Measurements from ENCODE around the gene RNF5. TPM values are rescaled to one million over a fixed set of nuclear protein-coding genes. Genes with fewer than 3 reads are reported as not detected.
"Not testable (repeated sequence)": the region's sequence is repeated elsewhere in the genome, so short reads cannot be mapped to it uniquely, and the experiment has no call there.

The RNF5 gene
- total RNA-seq, 3 donors from 2014 or later: 40.1 to 49.6 (median 47.1) TPM

- H3K9me3 Mint-ChIP-seq: no peaks in the 10 kb centered on the region
- no peak for DNase-seq
- H3K36me3 Mint-ChIP-seq (ENCODE audit: insufficient read depth): peaks cover 13% of the 10 kb centered on the region
- peaks cover 73% of the 10 kb centered on the region for H3K4me1 Mint-ChIP-seq (ENCODE audit: low read depth)
- H3K27me3 Mint-ChIP-seq (ENCODE audit: low read depth): no peaks in the 10 kb centered on the region
- no peak for ATAC-seq
- peak overlapping the region; percentile 92 for H3K4me3 Mint-ChIP-seq
These were observed 1.6 kb upstream of the RNF5 start for GRCh38 chr6:32176476-32177182.

DNA sequence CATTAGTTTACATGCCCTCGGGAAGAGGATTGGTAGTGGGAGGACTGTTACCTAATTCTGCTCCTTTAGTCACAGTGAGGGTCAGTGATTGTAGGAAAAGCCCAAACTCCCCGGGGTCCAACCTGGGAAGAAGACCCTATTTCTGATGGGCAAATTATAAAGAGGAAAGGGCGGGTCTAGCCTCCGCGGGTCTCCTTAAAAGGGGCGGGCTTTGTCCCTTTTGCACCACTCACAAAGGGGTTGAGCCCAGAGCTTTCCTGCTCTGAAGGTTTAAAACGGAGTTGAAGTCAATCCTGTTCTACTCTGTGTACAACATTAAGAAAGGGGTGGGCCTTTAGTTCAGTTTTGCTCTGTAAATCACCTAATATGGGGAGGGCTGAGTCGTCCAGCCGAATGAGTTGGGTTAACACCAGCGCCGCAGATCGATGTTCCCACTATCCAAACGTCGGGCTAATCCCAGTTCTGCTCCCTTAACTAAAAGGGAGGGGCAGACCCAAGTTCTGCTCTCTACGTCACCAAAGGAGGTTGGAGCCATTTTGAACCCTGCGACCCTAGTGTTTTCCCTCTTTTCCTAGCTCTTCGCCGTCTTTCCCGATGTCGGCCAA, 920 bp upstream of the RNF5 start:
- no peak for DNase-seq

DNA sequence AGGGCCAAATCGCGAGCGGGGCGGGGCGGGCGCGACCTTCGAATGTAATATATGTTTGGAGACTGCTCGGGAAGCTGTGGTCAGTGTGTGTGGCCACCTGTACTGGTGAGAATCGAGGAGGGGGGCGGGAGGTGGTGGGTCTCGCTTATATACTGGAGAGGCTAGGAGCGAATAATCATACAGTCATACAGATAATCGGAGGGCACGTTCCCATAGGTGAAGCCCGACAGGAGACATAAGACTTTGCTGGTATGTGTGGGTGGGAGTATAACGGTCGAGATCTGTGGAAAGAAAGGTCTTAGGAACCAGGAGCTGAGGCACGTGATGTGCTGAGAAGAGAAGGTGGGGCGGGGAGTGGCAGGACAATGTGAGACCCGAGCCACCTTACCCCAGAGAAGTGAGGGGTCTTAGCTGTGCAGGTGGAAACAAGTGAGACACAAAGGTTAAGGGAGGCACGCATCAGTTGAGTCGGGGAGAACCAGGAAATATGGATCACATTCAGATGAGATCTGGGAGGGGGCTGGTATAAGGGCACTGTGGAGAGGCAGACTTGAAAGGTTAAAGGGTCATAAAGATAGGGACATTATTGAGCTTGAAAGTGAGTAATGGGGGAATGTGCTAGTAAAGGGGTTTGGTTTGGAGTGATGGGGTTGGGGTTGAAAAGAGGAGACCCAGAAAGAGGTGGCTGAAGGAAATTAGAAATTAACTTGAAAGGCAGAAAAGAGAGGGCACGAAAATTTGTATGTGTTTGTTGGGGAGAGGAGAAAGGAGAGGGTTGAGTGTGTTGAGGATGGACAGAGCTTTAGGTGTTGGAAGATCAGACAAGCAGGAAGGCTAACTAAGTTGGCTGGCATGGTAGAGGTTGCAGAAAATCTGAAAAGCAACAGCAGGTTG, 589 bp downstream of the RNF5 start:
- Mint-ChIP-seq H3K36me3 (ENCODE audit: insufficient read depth) (peaks cover 15% of the 10 kb centered on the region), H3K4me1 (ENCODE audit: low read depth) (peaks cover 67% of the 10 kb centered on the region), H3K27me3 (ENCODE audit: low read depth) (no peaks in the 10 kb centered on the region), H3K4me3 (peak overlapping the region; percentile 92), H3K9me3 (no peaks in the 10 kb centered on the region)
- no peak for DNase-seq
- ATAC-seq: no peak

More for the DNA sequence above, 920 bp upstream of the RNF5 start:
- no peaks in the 10 kb centered on the region for H3K9me3 Mint-ChIP-seq
- H3K4me3 Mint-ChIP-seq: peak overlapping the region; percentile 92
- peaks cover 73% of the 10 kb centered on the region for H3K4me1 Mint-ChIP-seq (ENCODE audit: low read depth)
- no peaks in the 10 kb centered on the region for H3K27me3 Mint-ChIP-seq (ENCODE audit: low read depth)
- H3K36me3 Mint-ChIP-seq (ENCODE audit: insufficient read depth): peaks cover 13% of the 10 kb centered on the region
- peak in 1 of 2 donors; percentile 0 for ATAC-seq

DNA sequence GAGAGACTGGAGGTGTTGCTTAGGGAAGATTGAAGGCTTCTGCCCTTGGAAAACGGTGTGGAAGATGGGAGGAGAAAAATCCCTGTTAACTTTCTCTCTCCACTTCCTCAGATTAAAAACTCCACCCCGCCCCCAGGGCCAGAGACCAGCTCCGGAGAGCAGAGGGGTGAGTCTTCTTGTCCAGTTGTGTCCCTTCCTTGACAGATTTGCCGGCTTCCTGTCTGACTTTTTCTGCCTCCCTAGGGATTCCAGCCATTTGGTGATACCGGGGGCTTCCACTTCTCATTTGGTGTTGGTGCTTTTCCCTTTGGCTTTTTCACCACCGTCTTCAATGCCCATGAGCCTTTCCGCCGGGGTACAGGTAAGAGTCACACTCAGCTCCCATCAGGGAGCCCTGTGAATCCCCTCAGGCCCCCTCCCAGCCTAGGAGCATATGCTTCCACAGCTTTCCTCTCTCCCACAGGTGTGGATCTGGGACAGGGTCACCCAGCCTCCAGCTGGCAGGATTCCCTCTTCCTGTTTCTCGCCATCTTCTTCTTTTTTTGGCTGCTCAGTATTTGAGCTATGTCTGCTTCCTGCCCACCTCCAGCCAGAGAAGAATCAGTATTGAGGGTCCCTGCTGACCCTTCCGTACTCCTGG, 1.7 kb downstream of the RNF5 start:
- no peak for ATAC-seq
- H3K27me3 Mint-ChIP-seq (ENCODE audit: low read depth): no peaks in the 10 kb centered on the region
- no peak for DNase-seq
- H3K4me1 Mint-ChIP-seq (ENCODE audit: low read depth): peaks cover 62% of the 10 kb centered on the region
- H3K9me3 Mint-ChIP-seq: no peaks in the 10 kb centered on the region
- peak overlapping the region; percentile 92 for H3K4me3 Mint-ChIP-seq
- peaks cover 15% of the 10 kb centered on the region for H3K36me3 Mint-ChIP-seq (ENCODE audit: insufficient read depth)

GRCh38 chr6:32181148-32181702, 3.0 kb downstream of the RNF5 start:
- no peak for ATAC-seq
- Mint-ChIP-seq H3K4me1 (ENCODE audit: low read depth) (peaks cover 64% of the 10 kb centered on the region), H3K36me3 (ENCODE audit: insufficient read depth) (peaks cover 21% of the 10 kb centered on the region), H3K9me3 (no peaks in the 10 kb centered on the region), H3K4me3 (no peak overlapping the region), H3K27me3 (ENCODE audit: low read depth) (no peaks in the 10 kb centered on the region)
- no peak for DNase-seq

DNA sequence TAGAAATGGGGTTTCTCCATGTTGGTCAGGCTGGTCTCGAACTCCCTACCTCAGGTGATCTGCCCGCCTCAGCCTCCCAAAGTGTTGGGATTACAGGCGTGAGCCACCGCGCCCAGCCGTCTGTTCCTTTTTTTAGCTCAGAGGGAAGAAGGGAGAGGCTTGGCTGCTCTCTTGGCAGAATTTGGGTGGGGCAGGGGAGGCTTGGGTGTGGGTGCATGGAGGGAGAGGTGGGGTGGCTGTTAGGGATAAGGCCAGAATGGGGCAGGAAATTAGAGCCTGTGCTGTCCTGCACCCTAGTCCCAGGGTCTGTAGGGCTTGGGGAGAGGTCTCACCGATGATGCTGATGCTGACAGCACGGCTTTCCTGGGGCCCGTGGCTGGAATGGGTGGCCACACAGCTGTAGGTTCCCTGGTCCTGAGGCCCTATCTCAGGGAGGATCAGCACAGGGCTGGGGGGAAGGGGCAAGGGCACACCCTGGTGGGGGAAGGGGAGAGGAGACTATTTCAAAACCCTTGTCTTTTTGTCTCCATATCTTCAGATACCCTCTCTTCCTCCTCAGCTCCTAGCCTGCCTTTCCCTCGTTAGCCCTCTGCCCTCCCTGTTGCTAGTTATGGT, 3.8 kb downstream of the RNF5 start:
- no peak overlapping the region for H3K4me3 Mint-ChIP-seq
- no peaks in the 10 kb centered on the region for H3K27me3 Mint-ChIP-seq (ENCODE audit: low read depth)
- H3K36me3 Mint-ChIP-seq (ENCODE audit: insufficient read depth): peaks cover 25% of the 10 kb centered on the region
- DNase-seq (no peak), ATAC-seq (no peak)
- peaks cover 64% of the 10 kb centered on the region for H3K4me1 Mint-ChIP-seq (ENCODE audit: low read depth)
- H3K9me3 Mint-ChIP-seq: no peaks in the 10 kb centered on the region

DNA sequence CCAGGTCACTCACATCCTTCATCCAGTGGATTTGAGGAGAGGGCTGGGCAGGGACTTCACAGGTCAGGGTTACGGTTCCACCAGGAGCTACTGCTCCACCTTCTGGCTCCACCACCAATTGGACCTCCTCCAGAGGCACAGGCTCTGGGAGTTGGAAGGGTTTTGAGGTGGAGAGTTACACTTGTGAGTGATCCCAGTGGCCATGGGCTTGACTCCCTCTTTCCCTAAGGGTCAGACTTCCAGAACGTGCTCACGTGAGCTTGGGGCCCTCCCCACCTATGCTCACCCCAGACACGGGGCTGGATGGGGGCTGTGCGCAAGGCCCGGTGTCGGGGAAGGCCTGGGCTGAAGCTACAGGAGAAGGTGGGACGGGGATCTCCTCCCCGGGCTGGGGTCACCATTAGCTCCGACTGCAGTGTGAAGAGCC, 4.4 kb downstream of the RNF5 start:
- no peak for DNase-seq
- H3K4me3 Mint-ChIP-seq: no peak overlapping the region
- H3K4me1 Mint-ChIP-seq (ENCODE audit: low read depth): peaks cover 65% of the 10 kb centered on the region
- H3K27me3 Mint-ChIP-seq (ENCODE audit: low read depth): no peaks in the 10 kb centered on the region
- peaks cover 29% of the 10 kb centered on the region for H3K36me3 Mint-ChIP-seq (ENCODE audit: insufficient read depth)
- no peaks in the 10 kb centered on the region for H3K9me3 Mint-ChIP-seq
- no peak for ATAC-seq

- no peaks in the 10 kb centered on the region for H3K27me3 Mint-ChIP-seq (ENCODE audit: low read depth)
- peaks cover 68% of the 10 kb centered on the region for H3K4me1 Mint-ChIP-seq (ENCODE audit: low read depth)
- H3K9me3 Mint-ChIP-seq: no peaks in the 10 kb centered on the region
- H3K4me3 Mint-ChIP-seq: no peak overlapping the region
- DNase-seq: no peak
- ATAC-seq: no peak
- peaks cover 31% of the 10 kb centered on the region for H3K36me3 Mint-ChIP-seq (ENCODE audit: insufficient read depth)
These were observed 4.8 kb downstream of the RNF5 start for GRCh38 chr6:32183030-32183429.

- Mint-ChIP-seq H3K27me3 (ENCODE audit: low read depth) (no peaks in the 10 kb centered on the region), H3K36me3 (ENCODE audit: insufficient read depth) (peaks cover 31% of the 10 kb centered on the region), H3K4me1 (ENCODE audit: low read depth) (peaks cover 72% of the 10 kb centered on the region), H3K4me3 (no peak overlapping the region), H3K9me3 (no peaks in the 10 kb centered on the region)
- ATAC-seq: no peak
- DNase-seq: no peak
These were observed 5.4 kb downstream of the RNF5 start for GRCh38 chr6:32183483-32184083.

GRCh38 chr6:32184084-32184640, 6.0 kb downstream of the RNF5 start, which contains the start of gene AGER:
Gene AGER (minus strand): TSS chr6:32184253. CDS start chr6:32184222, 31 bp downstream.
- no peak for DNase-seq
- H3K27me3 Mint-ChIP-seq (ENCODE audit: low read depth): no peaks in the 10 kb centered on the region
- H3K9me3 Mint-ChIP-seq: no peaks in the 10 kb centered on the region
- no peak within 1 kb of the TSS for H3K4me3 Mint-ChIP-seq
- ATAC-seq: no peak
- H3K4me1 Mint-ChIP-seq (ENCODE audit: low read depth): peaks cover 72% of the 10 kb centered on the region
- peaks cover 34% of the 10 kb centered on the region for H3K36me3 Mint-ChIP-seq (ENCODE audit: insufficient read depth)

- not testable (repeated sequence) for H3K9me3 Mint-ChIP-seq; H3K27me3 Mint-ChIP-seq (ENCODE audit: low read depth)
- peak overlapping the region; percentile 62 for H3K4me3 Mint-ChIP-seq
- ATAC-seq (peak; percentile 56 to 65), DNase-seq (peak; percentile 48)
- H3K36me3 Mint-ChIP-seq (ENCODE audit: insufficient read depth): peaks cover 26% of the 10 kb centered on the region
- H3K4me1 Mint-ChIP-seq (ENCODE audit: low read depth): peaks cover 61% of the 10 kb centered on the region
These were observed 7.5 kb downstream of the RNF5 start for GRCh38 chr6:32185681-32186131.

DNA sequence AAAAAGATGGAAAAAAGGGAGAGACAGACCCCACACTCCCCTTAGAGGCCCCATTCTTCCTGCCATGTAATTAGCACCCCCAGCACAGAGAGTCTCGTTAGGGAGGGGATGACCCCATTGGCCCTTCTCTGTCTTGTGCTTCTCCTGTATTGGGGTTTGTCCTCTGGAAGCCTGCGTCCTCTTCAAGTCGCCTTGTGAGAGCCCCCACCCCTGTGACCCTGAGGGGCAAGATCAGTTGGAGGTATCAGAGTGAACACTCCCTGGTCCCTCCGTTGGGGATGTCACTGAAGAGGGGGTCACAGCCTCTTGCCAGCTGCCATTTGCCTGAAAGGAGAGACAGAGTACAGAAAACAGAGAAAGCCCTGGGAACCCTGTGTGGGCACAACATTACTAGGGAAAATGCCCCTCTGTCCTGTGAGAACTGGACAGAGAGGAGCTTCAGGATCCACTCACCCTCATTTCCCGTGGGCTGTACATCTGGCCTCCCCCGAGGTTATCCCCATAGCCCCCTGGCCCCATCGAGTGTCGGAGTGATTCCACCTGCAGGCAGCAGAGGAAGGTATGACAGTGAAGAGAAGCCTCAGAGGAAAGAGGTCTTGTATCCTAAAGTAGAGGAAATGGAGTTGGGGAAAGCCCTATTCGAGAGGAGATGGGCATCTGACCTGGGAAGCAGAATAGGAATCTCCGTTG, 8.1 kb downstream of the RNF5 start:
- not testable (repeated sequence) for H3K9me3 Mint-ChIP-seq, DNase-seq
- ATAC-seq: peak in 1 of 2 donors; percentile 5

More for the DNA sequence above, 8.1 kb downstream of the RNF5 start:
- peak overlapping the region; percentile 62 for H3K4me3 Mint-ChIP-seq
- peaks cover 21% of the 10 kb centered on the region for H3K36me3 Mint-ChIP-seq (ENCODE audit: insufficient read depth)
- H3K27me3 Mint-ChIP-seq (ENCODE audit: low read depth): not testable (repeated sequence)
- H3K4me1 Mint-ChIP-seq (ENCODE audit: low read depth): peaks cover 59% of the 10 kb centered on the region
